HG03196 (cell line): ENCODE data around the gene NEDD4L.

Source experiments
- ATAC-seq: cut with Tn5 transposase; IDR thresholded peaks from one replicate; pipeline ENCODE4 v1.9.1; 2021; ENCODE audit not compliant: unreplicated experiment

NEDD4L gene

GRCh38 chr18:58177004-58177717 lies 133.1 kb downstream of the NEDD4L start:
- ATAC-seq = no peak

- ATAC-seq = no peak
Measured at GRCh38 chr18:58177896-58178470, 134.0 kb downstream of the NEDD4L start.

- no peak for ATAC-seq
Measured at GRCh38 chr18:58178511-58178910, 134.5 kb downstream of the NEDD4L start.

GRCh38 chr18:58180172-58180571 lies 136.1 kb downstream of the NEDD4L start:
- ATAC-seq = no peak

GRCh38 chr18:58180738-58181353 lies 136.8 kb downstream of the NEDD4L start:
- no peak for ATAC-seq

- ATAC-seq = no peak
Measured at GRCh38 chr18:58181988-58182387, 138.0 kb downstream of the NEDD4L start.

GRCh38 chr18:58183226-58183625 lies 139.2 kb downstream of the NEDD4L start:
- ATAC-seq = no peak

GRCh38 chr18:58186258-58186948 lies 142.4 kb downstream of the NEDD4L start:
- no peak for ATAC-seq

GRCh38 chr18:58187674-58188073 lies 143.6 kb downstream of the NEDD4L start:
- ATAC-seq = no peak

- ATAC-seq = no peak
Measured at GRCh38 chr18:58188996-58189395, 145.0 kb downstream of the NEDD4L start.

- ATAC-seq = no peak
Measured at GRCh38 chr18:58190842-58191530, 147.0 kb downstream of the NEDD4L start.

- no peak for ATAC-seq
Measured at GRCh38 chr18:58191626-58192025, 147.6 kb downstream of the NEDD4L start.

- no peak for ATAC-seq
Measured at GRCh38 chr18:58192519-58192918, 148.5 kb downstream of the NEDD4L start.

GRCh38 chr18:58194028-58194427 lies 150.0 kb downstream of the NEDD4L start:
- no peak for ATAC-seq

- ATAC-seq = no peak
Measured at GRCh38 chr18:58195278-58195765, 151.3 kb downstream of the NEDD4L start.

- ATAC-seq = no peak
Measured at GRCh38 chr18:58196164-58196563, 152.1 kb downstream of the NEDD4L start.

- ATAC-seq = no peak
Measured at GRCh38 chr18:58196881-58197872, 153.2 kb downstream of the NEDD4L start.

- ATAC-seq = no peak
Measured at GRCh38 chr18:58201268-58201667, 157.2 kb downstream of the NEDD4L start.

- ATAC-seq = no peak
Measured at GRCh38 chr18:58201733-58202730, 158.0 kb downstream of the NEDD4L start.
